ENCODE data around the gene CLRN3.

Gene CLRN3

GRCh38 chr10:127892743-127893142, at the start of gene CLRN3:
Gene CLRN3, minus strand, starts transcription at chr10:127892941. Its CDS starts 157 bp downstream, at chr10:127892784.
- no peak for DNase-seq (ENCODE audit: extremely low read depth, low read depth)
- TF ChIP-seq CTCF (IDR thresholded peaks at IDR 0.05; ENCODE audit: low read depth, low read length, missing control alignments) = no peak
- no peak within 1 kb of the TSS for H3K4me3 ChIP-seq (replicated peaks; ENCODE audit: low read depth, low read length)

GRCh38 chr10:127940866-127941640, 48.3 kb upstream of the CLRN3 start:
- no peak for TF ChIP-seq CTCF (IDR thresholded peaks at IDR 0.05; ENCODE audit: low read depth, low read length, missing control alignments)
- no peak for DNase-seq (ENCODE audit: extremely low read depth, low read depth)
- H3K4me3 ChIP-seq (replicated peaks; ENCODE audit: low read depth, low read length) = no peak overlapping the region

GRCh38 chr10:127939786-127940330, 47.1 kb upstream of the CLRN3 start:
- H3K4me3 ChIP-seq (replicated peaks; ENCODE audit: low read depth, low read length) = no peak overlapping the region
- DNase-seq (ENCODE audit: extremely low read depth, low read depth) = no peak
- no peak for TF ChIP-seq CTCF (IDR thresholded peaks at IDR 0.05; ENCODE audit: low read depth, low read length, missing control alignments)

GRCh38 chr10:127937915-127938463, 45.2 kb upstream of the CLRN3 start:
- no peak for DNase-seq (ENCODE audit: extremely low read depth, low read depth)
- no peak for TF ChIP-seq CTCF (IDR thresholded peaks at IDR 0.05; ENCODE audit: low read depth, low read length, missing control alignments)

GRCh38 chr10:127937069-127937468, 44.3 kb upstream of the CLRN3 start:
- no peak for TF ChIP-seq CTCF (IDR thresholded peaks at IDR 0.05; ENCODE audit: low read depth, low read length, missing control alignments)
- H3K4me3 ChIP-seq (replicated peaks; ENCODE audit: low read depth, low read length) = no peak overlapping the region
- no peak for DNase-seq (ENCODE audit: extremely low read depth, low read depth)

More at GRCh38 chr10:127937915-127938463, 45.2 kb upstream of the CLRN3 start:
- H3K4me3 ChIP-seq (replicated peaks; ENCODE audit: low read depth, low read length) = no peak overlapping the region

- no peak for TF ChIP-seq CTCF (IDR thresholded peaks at IDR 0.05; ENCODE audit: low read depth, low read length, missing control alignments)
- DNase-seq (ENCODE audit: extremely low read depth, low read depth) = no peak
- H3K4me3 ChIP-seq (replicated peaks; ENCODE audit: low read depth, low read length) = no peak overlapping the region
These were observed 42.4 kb upstream of the CLRN3 start for GRCh38 chr10:127935071-127935561.
